HG03045 (cell line): Measurements from ENCODE around the gene ZSCAN4.

Experiments used
- ATAC-seq: cut with Tn5 transposase; IDR thresholded peaks from one replicate; pipeline ENCODE4 v1.9.1; 2021; ENCODE audit warnings: mild to moderate bottlenecking, moderate library complexity; ENCODE audit not compliant: unreplicated experiment

Gene ZSCAN4, protein sequence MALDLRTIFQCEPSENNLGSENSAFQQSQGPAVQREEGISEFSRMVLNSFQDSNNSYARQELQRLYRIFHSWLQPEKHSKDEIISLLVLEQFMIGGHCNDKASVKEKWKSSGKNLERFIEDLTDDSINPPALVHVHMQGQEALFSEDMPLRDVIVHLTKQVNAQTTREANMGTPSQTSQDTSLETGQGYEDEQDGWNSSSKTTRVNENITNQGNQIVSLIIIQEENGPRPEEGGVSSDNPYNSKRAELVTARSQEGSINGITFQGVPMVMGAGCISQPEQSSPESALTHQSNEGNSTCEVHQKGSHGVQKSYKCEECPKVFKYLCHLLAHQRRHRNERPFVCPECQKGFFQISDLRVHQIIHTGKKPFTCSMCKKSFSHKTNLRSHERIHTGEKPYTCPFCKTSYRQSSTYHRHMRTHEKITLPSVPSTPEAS

DNA sequence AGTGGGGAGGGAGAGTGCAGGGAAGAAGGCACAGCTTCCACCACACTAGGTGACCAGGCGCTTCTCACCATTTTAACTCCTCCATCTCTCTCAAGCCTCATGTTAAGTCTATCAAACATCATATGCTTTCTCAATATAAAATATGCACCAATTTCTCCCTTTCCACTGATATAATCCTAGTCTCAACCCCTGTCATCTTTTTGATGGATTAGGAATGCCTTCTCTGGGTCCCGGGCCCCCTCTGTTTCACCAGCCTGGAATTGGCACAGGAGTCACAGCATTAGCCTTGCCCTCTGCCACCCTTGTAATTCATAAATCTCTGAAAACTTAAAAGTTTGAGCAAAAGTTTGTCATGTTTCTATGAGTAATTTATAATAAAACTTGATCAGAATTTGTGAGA lies at the start of gene ZSCAN4:
TSS of gene ZSCAN4 (plus strand) at position 301 of the 400 bp plus-strand sequence. CDS start 7,211 bp downstream, outside the sequence.
- ATAC-seq = no peak

DNA sequence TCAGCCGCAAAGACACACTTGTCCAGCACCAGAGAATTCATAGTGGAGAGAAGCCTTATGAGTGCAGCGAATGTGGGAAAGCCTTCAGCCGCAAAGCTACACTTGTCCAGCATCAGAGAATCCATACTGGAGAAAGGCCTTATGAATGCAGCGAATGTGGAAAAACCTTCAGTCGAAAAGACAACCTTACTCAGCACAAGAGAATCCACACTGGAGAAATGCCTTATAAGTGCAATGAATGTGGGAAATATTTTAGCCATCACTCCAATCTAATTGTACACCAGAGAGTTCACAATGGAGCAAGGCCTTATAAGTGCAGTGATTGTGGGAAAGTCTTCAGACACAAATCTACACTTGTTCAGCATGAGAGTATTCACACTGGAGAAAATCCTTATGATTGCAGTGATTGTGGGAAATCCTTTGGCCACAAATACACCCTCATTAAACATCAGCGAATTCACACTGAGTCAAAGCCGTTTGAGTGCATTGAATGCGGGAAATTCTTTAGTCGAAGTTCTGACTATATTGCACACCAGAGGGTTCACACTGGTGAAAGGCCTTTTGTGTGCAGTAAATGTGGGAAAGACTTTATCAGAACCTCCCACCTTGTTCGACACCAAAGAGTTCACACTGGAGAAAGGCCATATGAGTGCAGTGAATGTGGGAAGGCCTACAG lies 47.9 kb upstream of the ZSCAN4 start:
- ATAC-seq = no peak

DNA sequence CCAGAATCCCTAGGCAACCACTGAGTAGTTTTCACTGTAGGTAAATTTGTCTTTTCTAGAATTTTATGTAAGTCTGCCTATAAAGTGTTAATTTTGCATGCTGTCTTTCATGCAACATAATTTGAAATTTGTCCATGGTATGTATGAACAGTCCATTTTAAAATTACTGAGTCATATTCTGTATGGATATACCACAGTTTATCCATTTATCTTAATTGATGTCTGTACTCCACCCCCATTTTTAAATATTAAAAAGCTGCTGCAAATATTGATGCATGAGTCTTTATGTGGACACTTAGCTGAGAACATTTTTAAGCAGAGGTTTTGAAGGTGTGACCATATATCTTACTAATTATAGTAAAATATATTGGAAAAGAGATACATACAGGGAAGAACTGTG lies 45.6 kb upstream of the ZSCAN4 start:
- ATAC-seq = no peak

DNA sequence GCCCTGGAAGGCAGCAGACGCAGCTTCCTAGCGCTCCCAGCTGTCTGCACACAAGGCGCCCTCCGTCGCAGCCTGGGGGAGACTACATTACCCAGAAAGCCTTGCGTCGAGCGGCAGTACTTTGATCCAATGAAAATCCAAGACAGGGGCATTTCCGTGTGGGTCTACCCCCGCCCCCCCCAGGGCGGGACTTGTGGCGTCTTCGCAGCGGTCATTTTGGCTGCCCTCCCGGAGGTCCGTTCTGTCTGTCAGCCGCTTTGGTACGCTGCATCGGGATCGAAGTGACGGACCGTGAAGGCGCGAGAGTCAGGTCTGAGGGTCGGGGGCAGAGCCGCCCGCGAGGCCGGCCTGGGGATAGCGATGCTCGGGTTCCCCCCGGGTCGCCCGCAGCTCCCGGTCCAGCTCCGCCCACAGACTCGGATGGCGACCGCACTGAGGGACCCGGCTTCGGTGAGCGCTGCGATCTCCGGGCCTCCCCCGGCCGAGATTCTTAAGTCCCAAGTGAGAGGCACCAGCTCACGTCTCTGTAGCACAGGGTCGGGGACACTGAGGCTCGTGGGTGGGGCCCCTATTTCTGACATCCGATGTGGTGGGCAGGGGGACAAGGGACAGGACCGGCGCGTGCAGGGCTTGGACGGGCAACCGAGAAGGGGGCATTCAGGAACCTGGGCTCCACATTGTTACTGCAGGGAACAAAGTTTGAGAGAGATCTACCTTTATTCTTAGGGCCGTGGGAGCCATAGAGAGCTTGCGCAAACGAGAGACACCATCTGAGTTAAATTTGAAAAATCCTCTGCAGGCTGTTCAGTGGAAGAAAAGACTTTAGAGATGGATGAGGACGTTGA lies 35.5 kb upstream of the ZSCAN4 start, which contains the start of gene ZNF211:
TSS of gene ZNF211 (plus strand) at position 182 of the 845 bp plus-strand sequence. CDS start at position 361, 179 bp downstream.
- ATAC-seq = peak; percentile 85

DNA sequence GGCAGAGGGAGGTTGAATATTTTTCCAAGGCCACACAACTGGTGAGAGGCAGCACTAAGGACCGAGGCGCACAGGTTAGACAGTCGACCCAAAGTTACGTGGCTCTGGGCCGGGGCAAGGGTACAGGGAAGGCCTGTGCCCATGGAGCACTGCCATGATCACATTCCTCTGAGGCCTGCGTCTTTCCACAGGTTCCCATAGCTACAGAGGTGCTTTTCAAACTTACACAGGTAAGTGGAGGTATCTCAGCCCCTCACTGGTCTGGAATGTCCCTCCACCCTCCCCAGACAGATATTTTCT lies 35.0 kb upstream of the ZSCAN4 start:
- no peak for ATAC-seq

DNA sequence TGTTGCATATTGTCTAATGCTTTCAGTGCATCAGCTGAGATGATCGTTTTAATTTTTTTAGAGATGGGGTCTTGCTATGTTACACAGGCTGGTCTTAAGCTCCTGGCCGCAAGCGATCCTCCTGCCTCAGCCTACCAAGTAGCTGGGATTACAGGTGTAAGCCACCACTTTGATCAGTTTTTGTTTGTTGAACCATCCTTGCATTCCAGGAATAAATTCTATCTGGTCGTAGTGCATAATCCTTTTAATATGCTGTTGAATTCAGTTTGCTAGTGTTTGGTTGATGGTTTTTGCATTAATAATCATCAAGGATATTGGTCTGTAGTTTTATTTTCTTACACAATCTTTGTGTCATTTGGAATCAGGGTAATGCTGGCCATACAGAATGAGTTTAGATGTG lies 31.4 kb upstream of the ZSCAN4 start:
- ATAC-seq = no peak

DNA sequence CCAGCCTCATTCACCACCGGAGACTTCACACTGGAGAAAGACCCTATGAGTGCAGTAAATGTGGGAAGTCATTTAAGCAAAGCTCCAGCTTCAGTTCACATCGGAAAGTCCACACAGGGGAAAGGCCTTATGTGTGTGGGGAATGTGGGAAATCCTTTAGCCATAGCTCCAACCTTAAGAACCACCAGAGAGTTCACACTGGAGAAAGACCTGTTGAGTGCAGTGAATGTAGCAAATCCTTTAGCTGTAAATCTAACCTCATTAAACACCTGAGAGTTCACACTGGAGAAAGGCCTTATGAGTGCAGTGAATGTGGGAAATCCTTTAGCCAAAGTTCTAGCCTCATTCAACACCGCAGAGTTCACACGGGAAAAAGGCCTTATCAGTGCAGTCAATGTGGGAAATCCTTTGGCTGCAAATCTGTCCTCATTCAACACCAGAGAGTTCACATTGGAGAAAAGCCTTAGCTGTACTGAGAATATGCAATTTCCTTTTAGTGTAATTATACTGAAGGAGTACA lies 27.0 kb upstream of the ZSCAN4 start:
- no peak for ATAC-seq

DNA sequence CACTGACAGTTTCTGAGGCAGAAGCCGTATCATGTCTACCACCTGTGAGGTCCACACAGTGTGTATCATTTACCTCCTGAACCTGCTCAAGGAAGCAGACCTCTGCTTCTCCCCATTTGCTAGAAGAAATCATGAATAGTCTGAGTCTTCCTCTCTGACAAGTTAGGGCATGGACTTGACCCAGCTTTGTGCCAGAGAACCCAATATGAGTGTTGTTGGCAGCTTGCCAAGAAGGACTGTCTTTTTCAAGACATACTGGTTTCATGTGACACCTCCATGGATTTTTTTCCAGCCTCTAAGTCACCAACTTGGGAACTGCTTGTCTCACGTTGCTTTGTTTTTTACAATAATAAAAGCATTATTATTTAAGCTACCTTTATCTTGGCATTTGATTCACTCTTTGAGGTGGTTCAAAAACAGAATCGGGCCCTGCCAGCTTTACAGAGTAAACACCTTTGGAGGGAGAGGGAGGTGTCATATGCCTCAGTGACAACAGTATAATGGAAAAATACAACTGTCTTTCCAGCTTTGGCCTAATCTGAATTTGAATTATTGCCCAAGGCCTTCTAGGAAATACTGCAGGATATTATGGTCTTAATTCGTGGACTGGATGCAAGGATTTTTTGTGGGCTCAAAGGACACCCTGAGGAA lies 26.2 kb upstream of the ZSCAN4 start:
- no peak for ATAC-seq

DNA sequence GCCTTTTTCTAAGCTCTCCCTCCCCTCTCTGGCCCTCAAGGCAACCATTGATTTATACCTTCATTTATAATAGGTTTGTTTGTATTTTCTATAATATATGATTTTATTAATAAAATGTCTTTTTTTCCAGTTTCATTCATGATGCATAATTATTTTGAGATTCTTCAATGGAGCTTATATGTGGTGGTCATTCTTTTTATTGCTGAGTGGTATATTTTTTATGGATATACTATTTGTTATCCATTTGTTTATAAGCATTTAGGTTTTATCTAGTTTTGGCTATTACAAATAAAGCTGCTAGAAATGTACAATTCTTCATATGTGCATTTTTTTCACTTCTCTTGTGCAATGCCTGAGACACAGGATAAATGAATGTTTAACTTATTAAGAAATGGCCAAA lies 25.0 kb upstream of the ZSCAN4 start:
- ATAC-seq = no peak

DNA sequence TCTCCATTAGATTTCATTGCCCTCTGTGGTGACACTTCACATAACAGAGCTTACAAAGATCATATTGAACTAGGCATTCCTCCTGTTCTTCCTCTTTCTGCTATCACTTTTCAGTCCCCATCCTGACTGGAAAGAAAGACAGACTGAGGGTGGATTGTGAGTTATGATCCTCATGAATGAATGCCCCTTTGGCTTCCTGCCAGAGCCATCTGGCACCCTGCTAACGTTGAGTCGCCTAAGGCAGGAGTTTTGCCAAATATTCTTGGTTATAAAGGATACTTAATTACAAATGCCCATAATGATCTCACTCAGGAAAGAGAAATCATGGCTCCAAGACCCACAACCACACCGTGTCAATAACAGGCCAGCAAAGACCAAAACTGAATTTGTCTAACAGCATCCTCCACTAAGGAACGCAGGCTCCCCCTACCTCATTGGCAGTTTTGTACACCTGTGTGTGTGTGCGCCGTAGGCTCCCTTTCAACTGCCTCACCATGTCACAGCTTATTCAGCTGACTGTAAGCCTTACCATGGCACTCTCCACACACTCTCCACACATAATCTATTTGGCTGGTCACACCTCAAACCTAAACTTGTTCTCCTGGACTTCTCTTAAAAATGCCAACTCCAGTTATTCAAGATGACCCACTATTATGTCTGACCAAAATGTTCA lies 20.3 kb upstream of the ZSCAN4 start:
- no peak for ATAC-seq

DNA sequence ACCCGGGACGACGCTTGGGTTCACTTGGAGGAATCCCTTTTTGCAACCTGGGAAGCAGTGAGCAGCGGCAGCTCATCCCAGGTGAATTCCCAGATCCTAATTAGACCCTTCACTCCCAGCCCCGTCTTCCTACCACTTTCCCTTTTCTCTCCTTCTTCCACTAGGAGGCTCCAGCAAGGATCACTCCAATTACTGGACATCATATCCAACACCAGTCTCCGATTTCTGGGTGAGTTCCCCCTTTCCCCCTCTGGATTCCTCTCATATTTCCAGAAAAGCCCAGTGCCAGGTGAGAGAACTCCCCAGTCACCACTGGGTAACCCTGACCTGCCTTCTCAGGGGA lies 17.1 kb upstream of the ZSCAN4 start:
- no peak for ATAC-seq

DNA sequence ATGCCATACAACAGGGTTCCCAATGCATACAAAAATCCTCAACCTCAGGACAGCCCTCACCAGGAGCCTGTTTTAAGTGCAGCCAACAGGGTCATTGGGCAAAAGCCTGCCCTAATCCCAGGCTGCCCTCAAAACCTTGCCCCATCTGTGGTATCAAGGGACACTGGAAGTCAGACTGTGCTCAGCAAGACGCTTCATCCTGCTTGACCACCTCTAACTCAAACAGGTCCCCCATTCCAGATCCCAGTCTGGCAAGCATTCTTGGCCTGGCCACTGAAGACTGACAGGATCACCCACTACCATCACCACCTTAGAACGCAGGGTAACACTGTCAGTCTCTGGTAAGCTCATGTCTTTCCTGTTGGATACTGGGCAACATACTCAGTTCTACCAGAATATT lies 15.0 kb upstream of the ZSCAN4 start:
- no peak for ATAC-seq

DNA sequence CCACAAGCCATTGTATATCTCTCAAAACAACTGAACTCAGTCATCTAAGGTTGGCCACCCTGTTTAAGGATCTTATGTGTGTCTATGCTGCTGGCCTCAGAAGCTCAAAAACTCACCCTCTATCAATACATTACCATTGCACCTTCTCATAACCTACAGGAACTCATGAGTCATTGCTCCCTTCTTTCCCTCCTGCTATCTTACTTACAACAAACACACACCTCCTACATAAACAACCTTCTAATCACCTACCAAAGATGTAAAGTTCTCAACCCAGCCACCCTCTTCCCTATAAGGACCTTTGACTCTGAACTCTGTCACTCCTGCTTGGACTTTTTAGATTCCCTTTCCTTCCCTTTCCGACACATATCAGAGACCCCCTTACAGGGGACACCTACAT lies 13.3 kb upstream of the ZSCAN4 start:
- no peak for ATAC-seq

DNA sequence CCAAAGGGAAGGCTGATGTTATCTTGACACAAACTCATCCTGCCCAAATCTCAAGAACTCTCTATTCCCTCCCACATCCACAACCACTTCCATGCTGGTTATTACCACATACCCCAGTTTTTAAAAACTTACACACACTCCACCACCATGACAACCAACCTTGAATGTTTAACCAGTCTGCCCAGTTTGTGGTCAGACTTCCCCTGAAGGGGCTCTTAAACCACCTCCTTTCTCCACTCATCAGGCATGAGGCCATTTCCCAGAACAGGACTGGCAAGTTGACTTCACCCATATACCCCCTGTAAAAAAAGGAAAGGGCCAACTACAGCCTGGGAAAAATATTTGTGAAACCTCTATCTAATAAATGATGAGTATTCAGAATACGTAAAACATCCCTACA lies 12.4 kb upstream of the ZSCAN4 start:
- ATAC-seq = no peak

DNA sequence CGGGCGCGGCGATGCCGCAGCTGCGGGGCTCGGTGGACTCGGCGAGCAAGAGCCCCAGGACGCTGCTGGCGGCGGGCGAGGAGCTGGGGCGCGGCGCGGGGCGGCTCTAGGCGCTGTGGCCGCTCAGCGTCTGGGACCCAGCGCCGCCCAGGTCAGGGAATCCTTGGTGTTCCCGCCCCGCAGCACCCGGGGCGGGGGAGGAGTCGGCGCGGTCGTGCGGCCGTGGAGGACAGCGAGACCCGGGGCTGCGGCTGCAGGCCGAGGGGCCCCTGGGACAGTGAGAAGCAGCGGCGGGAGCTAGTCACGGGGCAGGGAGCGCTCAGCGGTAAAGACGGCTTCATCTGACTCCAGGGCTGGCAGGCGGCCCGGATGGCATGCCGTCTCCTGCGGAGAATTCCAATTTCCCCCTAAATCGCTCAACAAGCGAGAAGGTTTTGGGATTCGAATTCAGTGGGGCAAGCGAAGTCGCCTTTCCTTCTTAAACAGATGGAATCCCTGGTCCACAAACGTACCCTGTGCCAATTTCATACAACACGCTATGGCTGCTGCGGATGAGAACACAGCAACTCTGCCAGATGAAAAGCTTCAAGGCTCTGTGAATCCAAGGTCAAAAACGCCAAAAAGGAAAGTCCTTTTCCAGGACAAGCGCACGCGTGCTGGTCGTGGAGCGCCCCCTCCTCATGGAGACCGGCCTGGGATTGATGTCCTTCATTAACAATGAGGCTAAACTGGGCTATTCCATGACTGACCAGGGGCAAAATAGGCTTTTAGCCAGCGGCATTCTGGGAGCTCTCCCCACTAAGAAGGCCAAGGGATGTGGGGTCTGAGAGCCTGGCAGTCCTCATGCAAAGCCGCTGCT lies 4.2 kb upstream of the ZSCAN4 start:
- no peak for ATAC-seq

DNA sequence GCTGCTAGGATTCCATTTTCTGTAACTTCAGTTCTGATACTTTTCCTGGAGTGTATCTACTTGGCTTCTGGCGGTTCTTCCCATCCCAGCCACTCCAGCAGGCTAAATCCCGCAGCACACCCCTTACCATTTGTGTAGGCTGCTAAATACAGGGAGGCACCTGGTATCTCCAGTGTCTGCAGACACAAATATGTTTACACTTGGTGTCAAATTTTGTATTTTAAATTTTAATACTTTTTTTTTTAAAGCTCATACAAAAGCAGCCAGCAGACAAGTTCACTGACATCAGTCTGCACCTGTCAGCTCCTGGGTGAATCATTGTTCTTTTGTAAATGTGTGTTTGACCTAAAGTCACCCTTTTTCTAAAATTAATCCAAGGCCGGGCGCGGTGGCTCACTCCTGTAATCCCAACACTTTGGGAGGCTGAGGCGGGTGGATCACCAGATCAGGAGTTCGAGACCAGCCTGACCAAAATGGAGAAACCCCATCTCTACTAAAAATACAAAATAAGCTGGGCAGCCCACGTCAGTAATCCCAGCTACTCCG lies 3.4 kb upstream of the ZSCAN4 start:
- no peak for ATAC-seq

DNA sequence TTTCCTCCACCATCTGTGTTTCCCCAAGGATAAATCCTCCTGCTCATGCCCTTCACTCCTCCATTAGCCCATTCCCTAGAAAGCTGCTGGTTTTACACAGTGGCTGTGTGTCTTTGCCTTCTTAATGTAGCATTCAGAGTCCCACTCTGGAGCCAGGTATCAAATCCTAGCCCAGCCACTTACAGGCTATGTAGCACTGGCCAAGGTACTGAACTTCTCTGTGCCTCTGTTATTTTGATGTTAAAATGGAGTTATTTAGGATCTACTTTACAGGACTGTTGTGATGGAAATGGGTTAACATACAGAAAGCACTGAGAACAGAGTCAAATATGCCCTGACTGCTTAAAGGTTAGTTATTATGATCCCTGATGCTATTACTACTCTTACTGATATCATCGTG lies 1.5 kb upstream of the ZSCAN4 start:
- no peak for ATAC-seq

DNA sequence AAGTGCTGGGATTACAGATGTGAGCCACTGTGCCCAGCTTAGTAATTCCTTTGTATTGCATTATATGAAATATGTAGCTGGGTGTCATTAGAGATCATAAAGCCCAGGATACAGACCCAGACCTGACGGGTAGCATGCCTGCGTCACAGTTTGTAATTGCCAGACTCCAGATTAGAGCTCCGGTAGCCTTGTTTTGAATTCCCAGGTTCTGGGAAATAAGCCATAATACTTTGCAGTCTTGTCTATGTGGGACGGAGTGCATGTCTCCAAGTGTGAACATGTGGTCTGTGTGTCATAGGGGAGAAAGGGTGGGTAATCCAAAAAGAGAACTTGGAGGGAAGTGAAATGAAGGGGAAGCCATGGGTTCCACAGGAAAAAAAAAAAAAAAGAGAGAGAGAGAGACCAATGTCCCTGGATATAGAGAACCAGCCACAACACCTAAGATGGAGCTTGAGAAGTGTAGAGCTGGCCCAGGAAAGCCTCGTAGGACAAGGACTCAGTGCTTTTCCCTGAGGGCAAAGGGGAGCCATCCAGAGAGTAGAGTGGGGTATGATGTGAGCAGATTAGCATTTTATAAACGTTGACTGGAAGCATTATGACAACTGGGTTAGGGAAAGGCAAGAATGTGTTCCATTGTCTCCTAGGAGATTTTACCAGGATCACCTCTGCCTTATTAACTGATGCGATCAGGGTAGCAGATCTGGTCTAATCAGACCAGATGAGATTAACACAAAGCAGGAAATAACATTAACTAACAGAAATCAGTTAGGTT lies 2.6 kb downstream of the ZSCAN4 start:
- no peak for ATAC-seq
